Stimulated activated CD8-positive, alpha-beta memory T cell treated with anti-CD3 and anti-CD28 coated beads, Interleukin-7, amount 100 ng/mL, for 48 hours (primary cell): ENCODE measurements around the gene DNAJC3.
"Not testable (repeated sequence)": the region's sequence is repeated elsewhere in the genome, so short reads cannot be mapped to it uniquely, and the experiment has no call there.

Experiments
- DNase-seq, 2 donors: peaks; one replicate each; pipeline ENCODE4 v3.0.0-alpha.2; 2020; ENCODE audit warnings: low read depth in 1 of 2; ENCODE audit errors: extremely low read depth in 1 of 2

Gene DNAJC3

DNA sequence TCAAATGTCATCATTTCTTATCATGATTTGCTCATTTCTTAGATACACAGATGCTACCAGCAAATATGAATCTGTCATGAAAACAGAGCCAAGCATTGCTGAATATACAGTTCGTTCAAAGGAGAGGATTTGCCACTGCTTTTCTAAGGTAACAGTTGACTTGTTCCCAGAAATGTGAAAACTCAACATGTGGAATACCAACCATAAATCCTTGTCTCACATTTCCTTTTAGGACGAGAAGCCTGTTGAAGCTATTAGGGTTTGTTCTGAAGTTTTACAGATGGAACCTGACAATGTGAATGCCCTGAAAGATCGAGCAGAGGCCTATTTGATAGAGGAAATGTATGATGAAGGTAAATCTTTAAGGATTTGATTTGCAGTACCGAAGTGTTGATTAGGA lies 86.7 kb downstream of the DNAJC3 start:
- no peak for DNase-seq

DNA sequence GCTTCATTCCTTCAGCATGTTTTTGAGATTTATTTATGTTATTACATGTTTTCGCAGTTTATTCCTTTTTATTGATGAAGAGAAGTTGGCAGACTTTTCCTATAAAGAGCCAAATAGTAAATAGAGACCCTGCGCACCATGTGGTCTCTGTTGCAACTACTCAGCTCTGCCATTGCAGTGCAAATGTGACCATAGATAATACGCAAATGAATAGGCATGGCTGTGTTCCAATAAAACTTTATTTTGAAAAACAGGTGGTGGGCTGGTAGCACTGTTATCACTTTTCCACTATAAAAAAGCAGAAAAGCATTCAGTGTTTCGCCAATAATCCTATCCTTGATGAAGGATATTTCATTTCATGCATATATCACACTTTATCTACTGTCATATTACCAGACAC lies 95.0 kb downstream of the DNAJC3 start:
- no peak for DNase-seq

DNA sequence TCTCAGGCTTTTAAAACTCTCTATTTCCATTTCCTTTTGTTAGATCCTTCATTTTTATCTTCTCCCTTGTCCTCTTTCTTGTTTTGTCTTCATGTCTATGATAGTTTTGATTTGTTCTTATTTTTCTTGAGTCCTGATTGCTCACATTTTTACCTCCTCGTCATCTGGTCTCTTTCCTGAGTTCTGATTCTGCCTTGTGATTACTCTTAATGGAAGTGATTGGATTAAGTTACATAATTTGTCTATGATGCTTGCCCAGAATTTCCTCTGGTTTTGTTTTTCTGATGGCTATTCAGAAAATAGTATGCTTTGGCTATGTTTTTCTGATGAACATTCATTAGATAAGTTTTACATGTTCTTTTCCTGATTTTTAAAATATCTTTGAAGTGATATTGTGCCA lies 102.6 kb downstream of the DNAJC3 start:
- no peak for DNase-seq

DNA sequence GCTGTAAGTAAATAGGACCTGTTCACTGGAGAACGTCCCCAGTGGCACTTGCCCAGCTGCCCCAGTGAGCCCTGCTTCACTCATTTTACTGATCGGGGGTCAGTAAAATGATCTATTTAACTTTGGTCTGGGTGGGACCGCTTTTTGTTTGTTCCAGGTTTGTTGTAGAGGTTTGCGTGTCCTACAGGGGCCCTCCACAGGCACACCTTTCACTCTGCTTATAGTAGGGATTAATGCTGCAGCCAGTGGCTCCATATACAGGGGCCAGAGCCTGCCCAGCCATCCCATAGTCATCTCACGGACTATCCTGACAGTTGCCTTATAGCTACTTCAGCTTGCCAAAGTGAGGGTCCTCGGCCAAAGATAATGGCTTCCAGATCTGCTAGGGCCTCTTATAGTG lies 104.1 kb downstream of the DNAJC3 start:
- DNase-seq, result no peak

DNA sequence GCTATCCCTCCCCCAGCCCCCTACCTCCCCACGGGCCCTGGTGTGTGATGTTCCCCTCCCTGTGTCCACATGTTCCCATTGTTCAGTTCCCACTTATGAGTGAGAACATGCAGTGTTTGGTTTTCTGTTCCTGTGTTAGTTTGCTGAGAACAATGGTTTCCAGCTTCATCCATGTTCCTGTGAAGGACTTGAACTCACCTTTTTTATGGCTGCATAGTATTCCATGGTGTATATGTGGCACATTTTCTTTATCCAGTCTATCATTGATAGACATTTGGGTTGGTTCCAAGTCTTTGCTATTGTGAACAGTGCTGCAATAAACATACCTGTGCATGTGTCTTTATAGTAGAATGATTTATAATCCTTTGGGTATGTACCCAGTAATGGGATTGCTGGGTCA lies 105.0 kb downstream of the DNAJC3 start:
- DNase-seq, result not testable (repeated sequence)

DNA sequence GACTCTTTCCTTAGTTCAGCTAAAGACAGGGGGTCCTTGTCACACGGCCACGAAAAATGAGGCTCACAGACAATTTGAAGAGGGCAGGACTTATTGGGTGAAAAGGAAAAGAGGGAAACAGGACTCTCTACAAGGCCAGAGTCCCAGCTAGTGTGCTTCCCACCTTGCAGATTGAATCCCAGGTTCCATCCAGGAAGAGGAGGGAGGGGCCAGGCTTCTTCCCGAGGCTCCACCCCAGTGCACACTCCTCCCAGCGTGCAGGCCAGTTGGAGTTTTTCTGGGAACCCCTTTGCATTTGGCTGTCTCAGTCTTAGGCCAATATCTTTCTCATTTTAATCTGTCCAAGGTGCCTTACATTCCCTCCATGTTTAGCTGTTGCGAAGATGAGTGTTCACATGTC lies 106.8 kb downstream of the DNAJC3 start:
- DNase-seq, result no peak

DNA sequence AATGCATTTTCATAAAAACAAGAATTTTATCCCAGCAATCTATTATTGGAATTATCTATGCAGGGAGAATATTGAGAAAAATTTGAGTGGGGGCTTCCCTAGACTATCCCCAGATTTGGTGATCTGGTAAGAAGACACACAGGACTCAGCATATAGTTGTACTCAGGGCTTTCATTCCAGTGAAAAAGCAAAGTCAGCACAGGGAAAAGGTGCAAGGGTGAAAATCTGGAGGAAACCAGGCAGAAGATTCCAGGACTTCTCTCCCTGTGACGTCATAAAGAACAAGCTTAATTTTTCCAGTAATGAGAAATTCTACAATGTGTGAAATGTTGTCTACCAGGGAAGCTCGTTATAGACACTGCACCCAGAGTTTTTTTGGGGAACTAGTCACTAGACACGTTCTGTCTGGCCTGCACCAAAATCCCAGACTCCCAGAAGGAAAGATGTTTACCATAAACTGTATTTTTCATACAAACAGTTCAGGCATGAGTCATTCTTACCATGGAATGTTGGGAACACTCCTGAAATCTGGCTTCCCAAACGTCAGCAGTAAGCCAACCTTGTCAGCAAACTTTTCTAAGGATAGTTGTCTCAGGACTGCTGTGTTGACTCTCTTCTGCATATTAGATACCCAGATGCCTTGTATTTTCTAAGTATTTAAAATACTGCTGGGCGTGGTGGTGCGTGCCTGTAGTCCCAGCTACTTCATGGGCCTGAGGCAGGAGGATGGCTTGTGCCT lies 107.4 kb downstream of the DNAJC3 start:
- DNase-seq, result no peak

DNA sequence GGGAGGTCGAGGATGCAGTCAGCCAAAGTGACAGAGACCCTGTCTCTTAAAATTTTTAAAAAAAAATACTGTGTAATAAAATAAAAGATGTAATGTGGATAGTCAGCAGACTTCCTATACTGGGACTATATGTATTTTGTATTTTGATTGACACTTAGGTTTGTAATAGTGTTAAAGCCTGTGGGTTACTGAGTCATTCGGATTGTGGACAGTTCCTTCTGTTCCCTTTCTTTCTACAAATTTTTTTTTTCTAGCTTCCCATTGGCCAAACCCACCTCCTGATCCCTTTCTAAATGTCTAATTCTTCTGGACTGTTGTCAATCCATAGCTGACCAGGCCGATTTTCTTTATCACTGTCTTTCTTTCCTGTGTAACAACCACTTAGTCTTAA lies 108.0 kb downstream of the DNAJC3 start:
- no peak for DNase-seq

DNA sequence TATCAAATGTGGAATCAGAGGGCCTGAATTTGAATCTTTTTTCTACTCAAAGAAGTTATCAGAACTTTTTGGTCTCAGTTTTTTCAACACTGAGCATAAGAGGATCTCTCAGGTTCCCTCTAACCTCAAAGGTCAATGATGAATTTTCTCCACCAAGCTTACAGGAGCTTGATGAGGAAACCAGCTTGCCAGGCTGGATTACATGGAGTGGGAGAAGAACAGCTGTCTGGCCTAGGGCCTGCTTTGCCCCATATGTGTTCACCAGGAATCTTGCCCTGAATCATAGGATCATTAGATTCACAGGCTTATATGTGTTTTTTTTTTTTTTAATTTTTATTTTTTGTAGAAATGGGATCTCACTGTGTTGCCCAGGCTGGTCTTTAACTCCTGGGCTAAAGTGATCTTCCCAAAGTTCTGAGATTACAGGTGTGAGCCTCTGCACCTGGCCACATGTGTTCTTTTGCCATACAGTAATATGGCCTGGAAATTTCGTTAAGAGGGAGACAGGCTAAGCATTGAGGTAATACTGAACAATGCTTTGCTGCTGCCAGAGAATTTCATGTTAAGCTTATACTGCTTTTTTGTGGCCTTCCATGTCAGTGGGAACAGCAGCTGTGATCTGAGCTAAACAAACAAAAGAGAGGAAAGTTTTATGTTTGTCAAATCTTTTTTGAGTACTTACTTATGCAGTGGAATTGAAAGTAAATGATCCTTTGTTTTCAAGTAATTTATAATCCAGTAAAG lies 110.6 kb downstream of the DNAJC3 start:
- DNase-seq, result no peak

DNA sequence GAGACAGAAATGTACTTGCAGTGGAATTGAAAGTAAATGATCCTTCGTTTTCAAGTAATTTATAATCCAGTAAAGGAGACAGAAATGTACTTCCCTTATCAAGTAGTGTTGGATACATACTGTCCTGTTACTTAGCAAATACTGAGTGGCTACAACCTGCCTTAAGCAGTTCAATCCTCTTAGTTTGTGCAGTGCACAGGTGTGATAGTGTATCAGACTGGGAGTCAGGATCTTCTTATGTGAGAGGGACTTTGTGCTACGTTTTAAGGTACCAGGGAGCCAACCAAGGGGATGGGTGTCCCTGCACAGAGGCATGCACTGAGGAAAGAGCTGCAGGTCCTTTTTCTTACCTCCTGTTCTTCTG lies 111.1 kb downstream of the DNAJC3 start:
- no peak for DNase-seq

DNA sequence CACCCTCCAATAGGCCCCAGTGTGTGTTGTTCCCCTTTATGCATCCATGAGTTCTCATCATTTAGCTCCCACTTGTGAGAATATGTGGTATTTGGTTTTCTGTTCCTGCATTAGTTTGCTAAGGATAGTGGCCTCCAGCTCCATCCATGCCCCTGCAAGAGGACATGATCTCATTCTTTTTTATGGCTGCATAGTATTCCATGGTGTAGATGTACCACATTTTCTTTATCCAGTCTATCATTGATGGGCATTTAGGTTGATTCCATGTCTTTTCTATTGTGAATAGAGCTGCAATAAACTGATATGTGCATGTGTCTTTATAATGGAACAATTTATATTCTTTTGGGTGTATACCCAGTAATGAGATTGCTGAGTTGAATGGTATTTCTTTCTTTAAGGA lies 112.4 kb downstream of the DNAJC3 start:
- not testable (repeated sequence) for DNase-seq

DNA sequence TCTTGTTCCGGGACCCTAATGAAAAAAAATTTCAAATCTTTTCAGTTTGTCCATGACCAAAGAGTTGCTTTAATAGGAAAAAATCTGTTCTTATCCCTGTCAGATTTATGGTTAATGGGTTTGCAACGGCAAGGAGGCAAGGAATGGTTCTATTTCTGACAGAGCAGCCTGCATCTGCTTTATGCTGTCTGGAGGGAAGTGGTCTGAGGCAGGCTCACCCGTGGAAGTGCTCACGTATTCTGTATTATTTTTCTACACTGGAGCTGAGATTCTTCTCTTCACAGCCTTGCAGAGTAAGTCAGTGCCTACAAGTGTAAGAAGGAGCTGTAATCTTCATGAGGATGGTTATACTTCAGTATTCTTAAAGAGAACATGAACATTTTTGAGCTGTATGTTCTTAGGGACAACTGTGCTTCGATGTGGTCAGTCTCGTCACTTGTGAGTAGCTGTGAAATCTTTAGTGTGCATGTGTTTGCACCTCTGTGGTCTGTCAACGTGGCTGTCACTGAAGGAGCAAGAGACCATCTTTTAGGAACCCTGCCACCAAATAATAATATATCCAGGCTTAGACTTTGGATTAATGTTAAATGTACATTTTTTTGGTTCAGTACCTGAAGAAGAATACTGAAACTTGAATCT lies 114.3 kb downstream of the DNAJC3 start:
- DNase-seq, result no peak

DNA sequence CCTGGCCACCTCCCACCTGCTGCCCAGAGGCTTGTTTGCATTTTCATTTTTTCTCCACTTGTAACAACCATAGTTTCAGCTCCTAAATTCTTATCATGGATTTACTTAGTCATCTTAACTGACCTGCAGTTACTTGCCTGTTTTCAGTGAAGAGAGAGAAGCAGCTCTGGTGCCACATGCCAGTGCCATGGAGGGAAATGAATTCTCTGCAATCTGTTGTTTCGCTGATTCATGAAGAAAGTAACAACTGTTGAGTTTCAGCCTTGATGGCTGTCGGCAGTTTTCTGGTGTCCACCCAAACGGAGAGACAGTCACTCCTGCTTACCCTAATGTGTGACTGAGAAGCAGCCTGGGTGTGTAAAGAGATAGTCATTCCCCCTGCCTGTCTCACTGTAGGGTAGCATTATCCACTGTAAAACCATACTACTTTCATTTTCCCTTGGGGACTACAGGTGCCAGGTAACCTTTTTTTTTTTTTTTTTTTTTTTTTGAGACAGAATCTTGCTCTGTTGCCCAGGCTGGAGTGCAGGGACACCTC lies 116.1 kb downstream of the DNAJC3 start:
- no peak for DNase-seq

DNA sequence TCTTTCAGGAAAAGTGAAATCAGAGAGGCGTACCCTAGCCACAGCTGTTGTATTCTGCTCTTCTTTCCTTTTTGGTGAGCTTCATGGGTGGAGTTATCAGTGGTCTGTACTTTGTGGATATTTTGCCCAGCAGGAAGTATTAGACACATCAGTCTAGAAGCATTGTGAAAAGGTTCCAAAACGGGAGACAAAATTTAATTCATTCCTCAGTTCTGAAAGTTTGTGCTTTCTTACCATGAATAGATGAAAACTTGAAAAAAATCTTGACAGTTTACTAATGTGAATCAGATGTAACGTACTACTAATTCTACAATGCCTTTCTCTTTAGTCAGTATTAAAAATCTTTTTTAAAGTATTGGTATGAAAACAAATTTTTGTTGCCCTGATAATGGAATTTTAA lies 116.8 kb downstream of the DNAJC3 start:
- DNase-seq, result no peak

DNA sequence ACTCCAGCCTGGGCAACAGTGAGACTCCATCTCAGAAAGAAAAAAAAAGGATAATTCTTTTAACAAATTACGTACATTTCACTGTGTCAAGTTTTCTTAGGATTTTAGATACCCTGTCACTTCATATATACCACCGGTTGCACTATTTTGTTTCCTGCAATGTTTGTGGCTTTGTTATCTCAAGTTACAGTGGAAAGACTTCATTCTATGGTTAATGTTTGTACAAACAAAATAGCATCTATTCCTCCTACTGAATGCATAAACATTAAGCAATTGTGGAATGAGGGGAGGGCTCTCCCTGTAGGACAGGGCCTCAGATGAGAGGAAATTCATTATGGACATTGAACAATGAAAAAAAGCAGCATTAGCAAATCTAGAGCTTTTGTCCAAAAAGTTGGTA lies 120.1 kb downstream of the DNAJC3 start:
- DNase-seq, result no peak

DNA sequence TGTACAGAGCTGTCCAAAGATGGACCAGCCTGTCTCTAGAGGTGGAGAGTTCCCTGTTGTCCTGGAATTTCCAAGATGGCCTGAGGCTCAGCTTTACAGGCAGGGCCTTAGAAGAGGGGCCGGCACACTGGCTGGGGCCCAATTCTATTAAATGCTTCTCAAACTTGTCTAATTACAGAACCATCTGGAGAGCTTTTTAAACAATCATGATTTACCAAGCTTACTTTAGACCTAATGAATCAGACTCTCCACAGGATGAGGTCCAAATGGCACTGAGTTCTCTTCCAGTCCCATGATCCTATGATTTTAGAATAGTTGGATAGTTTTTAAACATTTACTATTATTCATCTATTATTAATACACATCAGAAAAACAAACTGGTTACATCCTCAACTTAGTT lies 123.5 kb downstream of the DNAJC3 start:
- no peak for DNase-seq

DNA sequence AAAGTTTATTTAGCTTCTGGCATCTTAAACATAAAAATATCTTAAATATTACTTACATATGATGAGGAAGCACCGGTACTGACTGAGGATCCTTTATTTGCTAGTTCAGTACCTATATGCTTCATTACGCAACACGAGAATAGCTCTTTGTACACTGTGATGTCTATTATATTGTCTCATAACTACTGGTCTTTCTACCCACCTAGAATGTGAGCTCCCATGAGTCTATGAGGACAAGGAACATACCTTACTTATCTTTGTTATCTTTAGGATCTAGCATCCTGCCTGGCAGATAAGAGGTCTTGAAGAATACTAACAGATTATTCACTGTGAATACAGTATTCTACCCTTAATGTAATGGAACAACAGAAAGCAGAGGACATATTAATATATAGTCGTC lies 124.9 kb downstream of the DNAJC3 start:
- no peak for DNase-seq

DNA sequence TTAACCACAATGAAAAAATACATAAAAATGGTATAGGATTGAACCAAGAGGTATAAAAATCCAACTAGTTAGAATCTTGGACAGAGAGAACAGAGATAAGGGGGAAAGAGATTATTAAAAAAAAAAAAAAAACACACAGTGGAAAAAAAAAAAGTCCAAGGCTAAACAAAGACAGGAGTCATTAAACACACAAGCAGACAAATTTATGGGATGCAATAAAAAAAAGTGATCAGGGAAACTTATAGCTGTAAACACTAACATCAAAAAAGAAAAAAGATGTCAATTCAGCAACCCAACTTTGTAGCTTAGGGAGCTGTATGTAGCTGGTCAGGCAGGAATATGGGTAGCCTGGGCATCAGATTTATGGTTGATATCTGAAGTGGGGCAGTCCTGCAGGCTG lies 129.0 kb downstream of the DNAJC3 start:
- no peak for DNase-seq

DNA sequence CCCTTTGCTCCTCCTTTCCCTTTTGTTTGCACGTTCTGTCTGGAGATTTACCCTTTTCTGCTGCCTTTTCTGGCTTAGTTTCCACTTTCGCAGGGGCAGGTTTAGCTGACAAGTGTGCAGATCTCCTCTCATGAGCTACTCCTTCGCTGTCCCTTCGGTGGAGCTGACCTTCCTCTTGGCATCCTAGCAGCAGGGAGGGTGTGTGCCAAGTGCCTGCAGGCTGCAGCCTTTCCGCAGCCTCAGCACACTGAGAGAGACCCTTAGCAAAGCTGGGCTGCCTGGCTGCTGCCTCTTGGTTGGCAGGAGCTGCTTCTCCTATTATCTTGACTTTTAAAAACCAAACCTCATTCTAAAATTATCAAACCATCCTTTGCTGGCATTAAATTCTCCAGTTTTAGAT lies 132.5 kb downstream of the DNAJC3 start:
- DNase-seq, result no peak

DNA sequence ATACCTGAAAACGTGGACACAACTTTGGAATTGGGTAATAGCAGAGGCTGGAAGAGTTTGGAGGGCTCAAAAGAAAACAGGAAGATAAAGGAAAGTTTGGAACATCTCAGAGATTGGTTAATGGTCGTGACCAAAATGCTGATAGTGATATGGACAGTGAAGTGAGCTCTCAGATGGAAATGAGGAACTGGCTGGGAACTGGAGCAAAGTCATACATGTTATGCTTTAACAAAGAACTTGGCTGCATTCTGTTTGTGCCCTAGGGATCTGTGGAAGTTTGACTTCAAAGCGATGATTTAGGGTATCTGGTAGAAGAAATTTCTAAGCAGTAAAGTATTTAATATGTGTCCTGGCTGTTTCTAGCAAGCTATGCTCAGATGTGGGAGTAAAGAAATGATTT lies 136.2 kb downstream of the DNAJC3 start:
- no peak for DNase-seq

DNA sequence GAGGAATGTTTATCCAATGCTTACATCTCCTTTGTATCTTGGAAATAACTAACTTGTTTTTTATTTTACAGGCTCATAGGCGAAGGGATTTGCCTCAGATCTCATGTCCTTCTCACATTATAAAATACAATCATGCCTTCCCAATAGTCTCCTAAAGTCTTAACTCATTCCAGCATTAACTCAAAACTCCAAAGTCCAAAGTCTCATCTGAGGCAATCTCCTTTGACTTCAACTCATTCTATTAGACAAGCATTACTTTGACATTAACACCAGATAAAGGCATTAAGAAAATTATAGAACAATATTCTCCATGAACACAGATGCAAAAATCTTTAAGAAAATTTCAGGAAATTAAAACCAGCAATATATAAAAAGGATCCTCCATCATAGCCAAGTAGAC lies 137.6 kb downstream of the DNAJC3 start:
- no peak for DNase-seq

DNA sequence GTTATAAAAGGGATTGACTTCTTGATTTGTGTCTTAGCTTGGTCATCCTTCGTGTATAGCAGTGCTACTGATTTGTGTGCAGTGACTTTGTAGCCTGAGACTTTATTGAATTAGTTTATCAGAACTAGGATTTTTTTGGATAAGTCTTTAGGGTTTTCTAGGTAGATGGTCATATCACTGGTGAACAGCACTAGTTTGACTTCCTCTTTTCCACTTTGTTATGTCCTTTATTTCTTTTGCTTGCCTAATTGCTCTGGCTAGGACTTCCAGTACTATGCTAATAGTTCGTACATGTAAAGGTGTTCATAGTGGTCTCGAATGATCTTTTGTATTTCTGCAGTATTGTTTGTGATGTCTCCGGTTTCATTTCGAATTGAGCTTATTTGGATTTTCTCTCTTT lies 145.4 kb downstream of the DNAJC3 start:
- DNase-seq, result no peak
